ENCODE data around the gene CERK.

Gene CERK

DNA sequence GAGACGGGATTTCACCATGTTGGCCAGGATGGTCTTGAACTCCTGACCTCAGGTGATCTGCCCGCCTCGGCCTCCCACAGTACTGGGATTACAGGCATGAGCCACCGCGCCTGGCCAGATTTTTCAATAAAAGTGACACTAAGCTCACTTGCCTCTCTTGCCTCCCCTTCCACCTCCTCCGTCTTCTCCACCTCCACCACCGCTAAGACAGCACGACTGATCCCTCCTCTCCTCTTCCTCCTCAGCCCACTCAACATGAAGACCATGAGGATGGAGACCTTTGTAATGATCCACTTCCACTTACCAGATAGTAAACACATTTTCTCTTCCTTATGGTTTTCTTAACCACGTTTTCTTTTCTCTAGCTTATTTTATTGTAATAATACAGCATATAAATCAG lies 14.2 kb downstream of the CERK start:
- DNase-seq (ENCODE audit: low read depth): no peak
- TF ChIP-seq POLR2A (IDR thresholded peaks at IDR 0.05; ENCODE audit: extremely low read depth, insufficient read length): no peak
- no peak overlapping the region for H3K4me3 ChIP-seq (ENCODE audit: low read depth, low read length)

DNA sequence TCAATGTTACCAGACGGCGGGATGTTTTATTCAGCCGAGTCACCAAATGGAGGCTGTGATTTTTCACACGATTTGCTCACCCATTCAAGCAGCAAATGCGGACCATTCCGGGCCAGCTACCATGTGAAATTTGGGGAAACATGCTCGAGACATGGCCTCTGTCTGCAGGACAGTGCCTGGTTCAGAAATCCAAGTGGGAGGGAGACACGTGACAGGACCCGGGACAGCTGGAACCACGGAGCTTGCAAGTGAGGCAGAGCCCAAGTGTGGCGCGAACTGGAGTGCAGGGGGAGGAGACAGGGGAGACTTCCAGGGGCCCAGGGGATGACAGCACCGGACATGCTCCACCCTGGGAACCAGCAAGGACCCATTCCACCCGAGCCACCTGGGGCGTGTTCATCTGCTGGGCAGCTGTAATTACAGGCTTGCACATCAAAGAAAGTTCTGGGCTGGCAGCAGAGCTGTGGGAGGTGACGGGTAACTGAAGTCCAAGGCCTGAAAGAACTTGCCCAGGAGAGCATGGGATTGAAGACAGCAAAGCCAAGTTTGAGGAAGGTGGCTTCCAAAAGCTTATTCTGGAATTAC lies 16.5 kb downstream of the CERK start:
- H3K4me3 ChIP-seq (ENCODE audit: low read depth, low read length): no peak overlapping the region
- no peak for DNase-seq (ENCODE audit: low read depth)

GRCh38 chr22:46719921-46720320 lies 18.1 kb downstream of the CERK start:
- H3K4me3 ChIP-seq (ENCODE audit: low read depth, low read length): no peak overlapping the region
- TF ChIP-seq MYC (IDR thresholded peaks at IDR 0.05; ENCODE audit: low read depth, low read length) (no peak), MAX (IDR thresholded peaks at IDR 0.05; ENCODE audit: low read depth, low read length) (no peak), CTCF (IDR thresholded peaks at IDR 0.05; ENCODE audit: low read depth, low read length) (no peak), POLR2A (IDR thresholded peaks at IDR 0.05; ENCODE audit: extremely low read depth, insufficient read length) (no peak)
- DNase-seq (ENCODE audit: low read depth): no peak

More for the DNA sequence above, 16.5 kb downstream of the CERK start:
- TF ChIP-seq POLR2A (IDR thresholded peaks at IDR 0.05; ENCODE audit: extremely low read depth, insufficient read length) (no peak), MYC (IDR thresholded peaks at IDR 0.05; ENCODE audit: low read depth, low read length) (no peak)

GRCh38 chr22:46714550-46714949 lies 23.5 kb downstream of the CERK start:
- TF ChIP-seq MYC (IDR thresholded peaks at IDR 0.05; ENCODE audit: low read depth, low read length): no peak
- TF ChIP-seq CTCF (IDR thresholded peaks at IDR 0.05; ENCODE audit: low read depth, low read length): no peak
- TF ChIP-seq MAX (IDR thresholded peaks at IDR 0.05; ENCODE audit: low read depth, low read length): no peak
- TF ChIP-seq POLR2A (IDR thresholded peaks at IDR 0.05; ENCODE audit: extremely low read depth, insufficient read length): no peak
- H3K4me3 ChIP-seq (ENCODE audit: low read depth, low read length): no peak overlapping the region
- DNase-seq (ENCODE audit: low read depth): no peak

GRCh38 chr22:46712288-46712687 lies 25.8 kb downstream of the CERK start:
- TF ChIP-seq POLR2A (IDR thresholded peaks at IDR 0.05; ENCODE audit: extremely low read depth, insufficient read length) (no peak), CTCF (IDR thresholded peaks at IDR 0.05; ENCODE audit: low read depth, low read length) (no peak), MAX (IDR thresholded peaks at IDR 0.05; ENCODE audit: low read depth, low read length) (no peak)
- no peak overlapping the region for H3K4me3 ChIP-seq (ENCODE audit: low read depth, low read length)
- DNase-seq (ENCODE audit: low read depth): no peak

DNA sequence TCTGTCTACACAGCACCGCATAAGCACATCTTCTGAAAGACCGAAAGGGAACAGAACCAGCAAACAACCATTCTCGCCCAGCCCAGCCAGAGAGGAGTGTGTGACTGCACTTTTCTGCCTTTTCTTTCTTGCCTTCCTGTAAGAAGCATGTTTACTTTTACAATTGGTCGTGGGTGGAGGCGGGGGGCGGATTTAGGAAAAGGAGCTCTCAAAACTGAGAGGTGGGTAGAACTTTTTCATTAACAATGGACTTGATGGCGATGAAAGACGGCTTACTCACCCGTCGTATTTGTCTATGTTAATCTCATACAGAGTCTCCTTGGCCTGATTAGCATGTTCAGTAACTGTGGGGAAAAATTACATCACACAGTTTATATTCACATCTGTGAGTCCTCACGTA lies 27.2 kb downstream of the CERK start:
- no peak for DNase-seq (ENCODE audit: low read depth)
- TF ChIP-seq CTCF (IDR thresholded peaks at IDR 0.05; ENCODE audit: low read depth, low read length) (no peak), POLR2A (IDR thresholded peaks at IDR 0.05; ENCODE audit: extremely low read depth, insufficient read length) (no peak), MYC (IDR thresholded peaks at IDR 0.05; ENCODE audit: low read depth, low read length) (no peak), MAX (IDR thresholded peaks at IDR 0.05; ENCODE audit: low read depth, low read length) (no peak)
- no peak overlapping the region for H3K4me3 ChIP-seq (ENCODE audit: low read depth, low read length)

DNA sequence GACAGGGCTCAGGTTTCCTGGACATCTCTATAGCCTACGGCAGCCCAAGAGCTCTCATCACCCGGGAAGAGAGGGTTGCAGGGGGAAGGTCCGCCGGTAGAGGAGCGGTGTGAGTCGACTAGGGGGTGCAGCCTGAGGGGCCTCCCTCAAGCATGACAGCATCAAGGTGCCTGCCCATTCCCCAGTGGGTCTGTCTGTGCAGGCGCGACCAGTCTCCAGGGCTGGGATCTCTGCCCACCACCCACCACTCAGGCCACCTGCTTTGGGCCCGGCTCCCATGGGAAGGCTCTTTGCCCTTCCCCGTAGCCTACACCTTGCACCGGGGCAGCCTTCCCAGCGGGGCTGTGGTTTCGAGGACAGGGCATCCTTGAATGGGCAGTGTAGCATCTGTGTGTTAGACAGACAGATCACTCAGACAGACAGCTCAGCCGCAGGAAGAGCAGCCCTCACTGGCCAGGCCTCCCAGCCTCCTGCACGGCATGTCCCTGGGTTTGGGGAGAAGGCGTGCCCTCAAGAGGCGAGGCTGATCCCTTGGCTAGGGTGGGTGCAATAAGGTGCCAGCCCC lies 29.2 kb downstream of the CERK start:
- no peak for TF ChIP-seq CTCF (IDR thresholded peaks at IDR 0.05; ENCODE audit: low read depth, low read length)
- TF ChIP-seq POLR2A (IDR thresholded peaks at IDR 0.05; ENCODE audit: extremely low read depth, insufficient read length): no peak
- TF ChIP-seq MAX (IDR thresholded peaks at IDR 0.05; ENCODE audit: low read depth, low read length): no peak
- no peak for TF ChIP-seq MYC (IDR thresholded peaks at IDR 0.05; ENCODE audit: low read depth, low read length)
- no peak overlapping the region for H3K4me3 ChIP-seq (ENCODE audit: low read depth, low read length)
- DNase-seq (ENCODE audit: low read depth): no peak

Data from NB4 (cell line).